ENCODE results near the gene UQCRHL. TPM values are rescaled to one million over a fixed set of nuclear protein-coding genes. Genes with fewer than 3 reads are reported as not detected.

UQCRHL gene
- total and polyA plus RNA-seq, 12 donors = 0.24 to 6.0 (median 0.91) TPM

DNA sequence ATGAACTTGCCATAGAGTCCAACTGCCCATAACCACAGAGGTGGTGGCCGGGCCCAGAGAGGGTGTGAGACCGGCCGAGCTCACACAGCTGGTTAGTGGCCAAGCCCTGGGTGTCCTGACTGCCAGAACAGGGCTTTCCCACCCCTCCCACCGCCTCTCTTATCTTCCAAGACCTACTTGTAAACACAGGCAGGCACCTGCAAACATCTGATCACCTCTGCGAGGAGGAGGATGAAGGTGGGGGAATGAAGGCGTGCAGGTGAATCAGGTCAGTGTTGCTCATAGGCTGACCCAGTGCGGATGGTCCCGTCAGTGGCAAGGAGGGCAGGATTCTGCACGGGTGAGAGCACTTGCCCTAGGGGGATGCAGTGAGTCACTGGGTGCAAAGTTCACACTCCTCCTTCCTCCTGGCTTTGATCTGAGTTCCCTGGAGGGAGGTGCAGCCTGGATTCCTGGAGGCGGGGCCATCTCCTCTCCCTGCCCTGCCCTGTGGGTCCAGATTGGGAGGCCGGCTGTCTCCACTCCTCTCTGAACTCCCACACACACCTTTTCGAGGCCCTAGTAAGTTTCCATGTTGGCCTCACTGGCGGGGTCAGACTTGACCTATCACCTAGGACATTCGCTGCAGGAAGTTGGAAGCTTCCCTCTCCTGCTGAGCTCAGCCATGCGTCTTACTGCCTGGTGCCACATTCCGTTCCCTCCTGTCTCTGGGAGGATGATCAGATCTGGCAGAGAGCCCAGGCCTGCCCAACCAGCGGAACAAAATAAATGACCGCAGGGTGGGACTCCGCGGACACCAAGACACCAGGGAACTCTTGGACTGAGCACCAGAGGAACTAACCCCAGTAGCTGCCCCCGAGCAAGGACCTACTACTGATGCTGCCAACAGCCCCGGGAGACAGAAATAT, 7.3 kb downstream of the UQCRHL start:
- WGBS, 4 donors = 32 to 50% (median 43%) methylated on average over 13 to 22 of the region's 22 CpGs
- Histone ChIP-seq H3K27me3 (no peaks in the 10 kb centered on the region), H3K9me3 (replicated peaks in 1 of 3) (no peaks in the 10 kb centered on the region), H3K4me1 (replicated peaks in 1 of 2) (peaks cover 30 to 37% of the 10 kb centered on the region in 2 donors), H3K36me3 (replicated peaks in 1 of 2) (no peaks in the 10 kb centered on the region), H3K4me3 (no peak overlapping the region), H3K27ac (peak overlapping the region in 4 of 5 donors; percentile 31 to 88 (median 52))
- intact Hi-C loops (cut with DNase I) = loop anchor here in 1 of 2 donors (5.0 kb wide), 1 partner anchor 192 kb away; no protein-coding TSS in a partner anchor
- peak; percentile 63 to 86 (median 79) for DNase-seq
- TF ChIP-seq POLR2A (IDR thresholded peaks at IDR 0.05) = no peak
- TF ChIP-seq, protein P1, sequence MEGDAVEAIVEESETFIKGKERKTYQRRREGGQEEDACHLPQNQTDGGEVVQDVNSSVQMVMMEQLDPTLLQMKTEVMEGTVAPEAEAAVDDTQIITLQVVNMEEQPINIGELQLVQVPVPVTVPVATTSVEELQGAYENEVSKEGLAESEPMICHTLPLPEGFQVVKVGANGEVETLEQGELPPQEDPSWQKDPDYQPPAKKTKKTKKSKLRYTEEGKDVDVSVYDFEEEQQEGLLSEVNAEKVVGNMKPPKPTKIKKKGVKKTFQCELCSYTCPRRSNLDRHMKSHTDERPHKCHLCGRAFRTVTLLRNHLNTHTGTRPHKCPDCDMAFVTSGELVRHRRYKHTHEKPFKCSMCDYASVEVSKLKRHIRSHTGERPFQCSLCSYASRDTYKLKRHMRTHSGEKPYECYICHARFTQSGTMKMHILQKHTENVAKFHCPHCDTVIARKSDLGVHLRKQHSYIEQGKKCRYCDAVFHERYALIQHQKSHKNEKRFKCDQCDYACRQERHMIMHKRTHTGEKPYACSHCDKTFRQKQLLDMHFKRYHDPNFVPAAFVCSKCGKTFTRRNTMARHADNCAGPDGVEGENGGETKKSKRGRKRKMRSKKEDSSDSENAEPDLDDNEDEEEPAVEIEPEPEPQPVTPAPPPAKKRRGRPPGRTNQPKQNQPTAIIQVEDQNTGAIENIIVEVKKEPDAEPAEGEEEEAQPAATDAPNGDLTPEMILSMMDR (IDR thresholded peaks at IDR 0.05) = no peak

DNA sequence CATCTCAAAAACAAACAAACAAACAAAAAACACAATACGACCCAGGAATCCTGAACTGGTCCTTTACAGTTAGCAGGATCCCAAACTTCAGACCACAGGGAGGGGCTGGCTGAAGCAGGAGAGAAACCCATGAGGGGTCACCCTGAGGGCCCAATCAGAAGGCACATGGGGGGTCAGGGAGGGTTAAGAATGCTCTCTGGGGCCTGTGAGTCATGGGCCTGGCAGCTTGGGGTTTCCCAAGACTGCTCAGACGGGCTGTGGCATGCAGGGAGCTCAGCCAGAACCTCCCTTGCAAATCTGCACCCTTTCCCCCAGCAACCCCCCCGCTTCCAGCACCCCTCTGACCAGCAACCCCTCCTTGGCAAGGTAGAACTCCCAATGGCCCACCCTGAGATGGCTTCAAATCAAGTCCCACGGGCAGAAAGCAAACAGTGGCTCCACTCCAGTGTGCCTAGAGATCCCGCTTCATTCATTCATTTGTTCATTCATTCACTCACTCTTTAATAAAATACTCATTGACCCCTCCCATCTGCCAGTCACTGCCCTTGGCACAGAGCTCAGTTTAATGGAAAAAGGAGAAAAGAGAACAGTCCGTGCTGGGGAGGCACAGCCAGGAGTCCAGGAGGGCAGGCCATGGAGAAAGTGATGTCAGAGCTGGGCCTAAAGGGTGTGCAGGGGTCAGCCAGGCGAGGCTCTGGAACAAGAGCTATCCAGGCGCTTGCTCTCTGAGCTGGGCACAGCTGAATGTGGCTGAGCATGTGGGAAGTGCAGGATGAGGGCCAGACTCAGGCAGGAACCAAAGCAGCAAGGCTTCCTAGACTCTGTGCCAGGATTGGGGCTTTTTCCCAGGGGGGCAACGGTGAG, 8.2 kb downstream of the UQCRHL start:
- H3K9me3 ChIP-seq (replicated peaks in 1 of 3) = no peaks in the 10 kb centered on the region
- peak in 6 of 7 donors; percentile 80 to 91 (median 86) for DNase-seq
- H3K4me1 ChIP-seq (replicated peaks in 1 of 2) = peaks cover 31 to 37% of the 10 kb centered on the region in 2 donors
- intact Hi-C loops (cut with DNase I) = no loop called here
- TF ChIP-seq POLR2A (IDR thresholded peaks at IDR 0.05) = no peak
- TF ChIP-seq, protein P1 (IDR thresholded peaks at IDR 0.05) = no peak
- H3K4me3 ChIP-seq = no peak overlapping the region
- WGBS, 4 donors = 32 to 60% (median 47%) methylated on average over 6 to 9 of the region's 9 CpGs
- H3K27me3 ChIP-seq = no peaks in the 10 kb centered on the region
- no peaks in the 10 kb centered on the region for H3K36me3 ChIP-seq (replicated peaks in 1 of 2)
- peak overlapping the region in 4 of 5 donors; percentile 31 to 88 (median 52) for H3K27ac ChIP-seq

DNA sequence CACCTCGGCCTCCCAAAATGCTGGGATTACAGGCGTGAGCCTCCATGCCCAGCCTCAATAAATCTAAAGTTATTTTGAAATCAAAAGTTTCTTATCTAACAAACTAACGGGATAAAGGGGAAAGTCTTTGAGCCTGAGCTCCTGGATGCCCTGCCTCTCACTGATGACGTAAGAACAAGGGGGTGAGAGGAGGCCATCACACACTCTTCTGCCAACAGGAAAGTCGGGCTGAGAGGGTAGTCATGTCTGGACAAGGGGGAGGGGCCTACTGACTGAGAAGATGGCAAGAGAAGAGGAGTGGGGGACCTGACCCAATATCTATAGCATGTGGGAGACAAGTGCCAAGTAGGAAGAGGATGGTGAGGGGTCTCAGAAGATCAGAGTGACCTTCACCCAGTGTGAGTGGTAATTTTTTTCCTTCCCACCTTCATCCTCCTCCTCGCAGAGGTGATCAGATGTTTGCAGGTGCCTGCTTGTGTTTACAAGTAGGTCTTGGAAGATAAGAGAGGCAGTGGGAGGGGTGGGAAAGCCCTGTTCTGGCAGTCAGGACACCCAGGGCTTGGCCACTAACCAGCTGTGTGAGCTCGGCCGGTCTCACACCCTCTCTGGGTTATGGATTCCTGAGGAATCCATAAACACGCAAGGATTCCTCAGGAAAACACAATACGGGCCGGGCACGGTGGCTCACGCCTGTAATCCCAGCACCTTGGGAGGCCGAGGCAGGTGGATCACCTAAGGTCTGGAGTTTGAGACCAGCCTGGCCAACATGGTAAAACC, 9.6 kb downstream of the UQCRHL start:
- no peaks in the 10 kb centered on the region for H3K36me3 ChIP-seq (replicated peaks in 1 of 2)
- no peak for TF ChIP-seq POLR2A (IDR thresholded peaks at IDR 0.05)
- TF ChIP-seq, protein P1 (IDR thresholded peaks at IDR 0.05) = no peak
- H3K27ac ChIP-seq = peak overlapping the region in 2 of 5 donors; percentile 75 to 85
- no peaks in the 10 kb centered on the region for H3K9me3 ChIP-seq (replicated peaks in 1 of 3)
- intact Hi-C loops (cut with DNase I) = no loop called here
- H3K4me1 ChIP-seq (replicated peaks in 1 of 2) = peaks cover 31 to 37% of the 10 kb centered on the region in 2 donors
- H3K4me3 ChIP-seq = no peak overlapping the region
- WGBS, 4 donors = 72 to 80% (median 75%) methylated on average over 10 to 14 of the region's 14 CpGs
- no peaks in the 10 kb centered on the region for H3K27me3 ChIP-seq
- peak in 3 of 7 donors; percentile 46 to 55 (median 48) for DNase-seq
